HUES48 (cell line): ENCODE measurements around the gene ARMC5.
"Not testable (repeated sequence)": the region's sequence is repeated elsewhere in the genome, so short reads cannot be mapped to it uniquely, and the experiment has no call there.

Experiments used
- H3K27ac ChIP-seq: one replicate; pipeline ENCODE4 v1.7.0; 2013; ENCODE audit warnings: low read depth, low read length, inconsistent platforms
- H3K27me3 ChIP-seq: 2 replicates; pipeline ENCODE4 v1.6.1; 2013; ENCODE audit warnings: mild to moderate bottlenecking, low read length; ENCODE audit not compliant: control insufficient read depth, insufficient read depth
- H3K36me3 ChIP-seq: 2 replicates; pipeline ENCODE4 v1.6.1; 2013; ENCODE audit warnings: low read length; ENCODE audit not compliant: control insufficient read depth, insufficient read depth
- H3K4me1 ChIP-seq: 2 replicates; pipeline ENCODE4 v1.6.1; 2013; ENCODE audit warnings: mild to moderate bottlenecking, low read length; ENCODE audit not compliant: control insufficient read depth, insufficient read depth
- H3K4me3 ChIP-seq: 2 replicates; pipeline ENCODE4 v1.5.1; 2013; ENCODE audit warnings: mild to moderate bottlenecking, low read depth, low read length
- H3K9ac ChIP-seq: 2 replicates; pipeline ENCODE4 v1.6.1; 2013; ENCODE audit warnings: mild to moderate bottlenecking, low read depth, low read length, moderate library complexity
- H3K9me3 ChIP-seq: 2 replicates; pipeline ENCODE4 v1.6.1; 2013; ENCODE audit warnings: low read length; ENCODE audit not compliant: control insufficient read depth, insufficient read depth

Gene ARMC5

GRCh38 chr16:31489616-31490584, 30.6 kb downstream of the ARMC5 start:
- Histone ChIP-seq H3K9ac (no peak overlapping the region), H3K36me3 (peaks cover 20% of the 10 kb centered on the region; the same call in 1 of the 2 replicates), H3K4me3 (no peak overlapping the region), H3K27me3 (peaks cover 48% of the 10 kb centered on the region), H3K9me3 (no peaks in the 10 kb centered on the region), H3K27ac (no peak overlapping the region), H3K4me1 (peaks cover under 1% of the 10 kb centered on the region; the same call in 1 of the 2 replicates)

- Histone ChIP-seq H3K27ac (no peak overlapping the region), H3K9me3 (no peaks in the 10 kb centered on the region), H3K36me3 (peaks cover 25% of the 10 kb centered on the region; the same call in 1 of the 2 replicates), H3K4me1 (no peaks in the 10 kb centered on the region), H3K9ac (no peak overlapping the region), H3K27me3 (peaks cover 29% of the 10 kb centered on the region), H3K4me3 (no peak overlapping the region)
Observed at GRCh38 chr16:31491778-31492418, 32.6 kb downstream of the ARMC5 start.

- H3K27ac ChIP-seq = no peak overlapping the region
- H3K9ac ChIP-seq = no peak overlapping the region
- H3K9me3 ChIP-seq = no peaks in the 10 kb centered on the region
- no peak overlapping the region for H3K4me3 ChIP-seq
- peaks cover 27% of the 10 kb centered on the region; the same call in 1 of the 2 replicates for H3K36me3 ChIP-seq
- H3K4me1 ChIP-seq = no peaks in the 10 kb centered on the region
- peaks cover 11% of the 10 kb centered on the region for H3K27me3 ChIP-seq
Observed at GRCh38 chr16:31493506-31494125, 34.3 kb downstream of the ARMC5 start.

GRCh38 chr16:31496670-31497069, 37.4 kb downstream of the ARMC5 start:
- H3K9me3 ChIP-seq = no peaks in the 10 kb centered on the region
- H3K27ac ChIP-seq = no peak overlapping the region
- peaks cover 4% of the 10 kb centered on the region for H3K4me1 ChIP-seq
- H3K27me3 ChIP-seq = no peaks in the 10 kb centered on the region
- H3K4me3 ChIP-seq = no peak overlapping the region
- peaks cover 28% of the 10 kb centered on the region for H3K36me3 ChIP-seq
- H3K9ac ChIP-seq = no peak overlapping the region

GRCh38 chr16:31498493-31498892, 39.2 kb downstream of the ARMC5 start:
- Histone ChIP-seq H3K27me3 (no peaks in the 10 kb centered on the region), H3K4me3 (no peak overlapping the region), H3K27ac (no peak overlapping the region), H3K36me3 (peaks cover 17% of the 10 kb centered on the region), H3K9me3 (no peaks in the 10 kb centered on the region), H3K9ac (no peak overlapping the region), H3K4me1 (peaks cover 10% of the 10 kb centered on the region)

- Histone ChIP-seq H3K27me3 (no peaks in the 10 kb centered on the region), H3K4me1 (peaks cover 10% of the 10 kb centered on the region), H3K27ac (no peak overlapping the region), H3K4me3 (no peak overlapping the region), H3K9ac (no peak overlapping the region), H3K36me3 (peaks cover 17% of the 10 kb centered on the region), H3K9me3 (no peaks in the 10 kb centered on the region)
Observed at GRCh38 chr16:31499928-31500327, 40.6 kb downstream of the ARMC5 start.

GRCh38 chr16:31501226-31501965, 42.1 kb downstream of the ARMC5 start:
- H3K4me1 ChIP-seq = peaks cover 10% of the 10 kb centered on the region
- peaks cover 24% of the 10 kb centered on the region for H3K36me3 ChIP-seq
- no peaks in the 10 kb centered on the region for H3K27me3 ChIP-seq
- no peak overlapping the region for H3K27ac ChIP-seq
- H3K4me3 ChIP-seq = 0 out of 2 replicates have a peak overlapping the region, but pooled peaks have one; percentile 25
- no peak overlapping the region for H3K9ac ChIP-seq
- H3K9me3 ChIP-seq = no peaks in the 10 kb centered on the region

GRCh38 chr16:31501966-31502348, 42.7 kb downstream of the ARMC5 start:
- Histone ChIP-seq H3K27ac (no peak overlapping the region), H3K36me3 (peaks cover 19% of the 10 kb centered on the region)

GRCh38 chr16:31502981-31503380, 43.7 kb downstream of the ARMC5 start:
- Histone ChIP-seq H3K4me1 (peaks cover 17% of the 10 kb centered on the region), H3K9me3 (no peaks in the 10 kb centered on the region), H3K36me3 (peaks cover 18% of the 10 kb centered on the region), H3K9ac (no peak overlapping the region), H3K27ac (no peak overlapping the region), H3K27me3 (no peaks in the 10 kb centered on the region), H3K4me3 (no peak overlapping the region)

More at GRCh38 chr16:31501966-31502348, 42.7 kb downstream of the ARMC5 start:
- H3K9me3 ChIP-seq = no peaks in the 10 kb centered on the region
- H3K4me1 ChIP-seq = peaks cover 12% of the 10 kb centered on the region
- peak overlapping the region; percentile 25; the same call in 1 of the 2 replicates for H3K4me3 ChIP-seq
- H3K27me3 ChIP-seq = no peaks in the 10 kb centered on the region
- no peak overlapping the region for H3K9ac ChIP-seq

- not testable (repeated sequence) for H3K4me3 ChIP-seq, H3K27ac ChIP-seq
Observed at GRCh38 chr16:31503555-31503954, 44.3 kb downstream of the ARMC5 start.

More at GRCh38 chr16:31503555-31503954, 44.3 kb downstream of the ARMC5 start:
- not testable (repeated sequence) for H3K27me3 ChIP-seq, H3K9me3 ChIP-seq, H3K9ac ChIP-seq
- Histone ChIP-seq H3K36me3 (peaks cover 18% of the 10 kb centered on the region), H3K4me1 (peaks cover 17% of the 10 kb centered on the region)
